Measurements from ENCODE around the gene NECTIN2.
"Not testable (repeated sequence)": the region's sequence is repeated elsewhere in the genome, so short reads cannot be mapped to it uniquely, and the experiment has no call there.

Gene NECTIN2

DNA sequence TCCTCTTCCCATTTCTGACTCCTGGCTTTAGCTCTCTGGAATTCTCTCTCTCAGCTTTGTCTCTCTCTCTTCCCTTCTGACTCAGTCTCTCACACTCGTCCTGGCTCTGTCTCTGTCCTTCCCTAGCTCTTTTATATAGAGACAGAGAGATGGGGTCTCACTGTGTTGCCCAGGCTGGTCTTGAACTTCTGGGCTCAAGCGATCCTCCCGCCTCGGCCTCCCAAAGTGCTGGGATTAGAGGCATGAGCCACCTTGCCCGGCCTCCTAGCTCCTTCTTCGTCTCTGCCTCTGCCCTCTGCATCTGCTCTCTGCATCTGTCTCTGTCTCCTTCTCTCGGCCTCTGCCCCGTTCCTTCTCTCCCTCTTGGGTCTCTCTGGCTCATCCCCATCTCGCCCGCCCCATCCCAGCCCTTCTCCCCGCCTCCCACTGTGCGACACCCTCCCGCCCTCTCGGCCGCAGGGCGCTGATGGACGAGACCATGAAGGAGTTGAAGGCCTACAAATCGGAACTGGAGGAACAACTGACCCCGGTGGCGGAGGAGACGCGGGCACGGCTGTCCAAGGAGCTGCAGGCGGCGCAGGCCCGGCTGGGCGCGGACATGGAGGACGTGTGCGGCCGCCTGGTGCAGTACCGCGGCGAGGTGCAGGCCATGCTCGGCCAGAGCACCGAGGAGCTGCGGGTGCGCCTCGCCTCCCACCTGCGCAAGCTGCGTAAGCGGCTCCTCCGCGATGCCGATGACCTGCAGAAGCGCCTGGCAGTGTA is 62.2 kb downstream of the NECTIN2 start:
- DNase-seq (ENCODE audit: low read depth, low spot score) = no peak

DNA sequence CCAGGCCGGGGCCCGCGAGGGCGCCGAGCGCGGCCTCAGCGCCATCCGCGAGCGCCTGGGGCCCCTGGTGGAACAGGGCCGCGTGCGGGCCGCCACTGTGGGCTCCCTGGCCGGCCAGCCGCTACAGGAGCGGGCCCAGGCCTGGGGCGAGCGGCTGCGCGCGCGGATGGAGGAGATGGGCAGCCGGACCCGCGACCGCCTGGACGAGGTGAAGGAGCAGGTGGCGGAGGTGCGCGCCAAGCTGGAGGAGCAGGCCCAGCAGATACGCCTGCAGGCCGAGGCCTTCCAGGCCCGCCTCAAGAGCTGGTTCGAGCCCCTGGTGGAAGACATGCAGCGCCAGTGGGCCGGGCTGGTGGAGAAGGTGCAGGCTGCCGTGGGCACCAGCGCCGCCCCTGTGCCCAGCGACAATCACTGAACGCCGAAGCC is 62.8 kb downstream of the NECTIN2 start:
- DNase-seq (ENCODE audit: low read depth, low spot score) = no peak

GRCh38 chr19:44909775-44910174 is 63.7 kb downstream of the NECTIN2 start:
- DNase-seq (ENCODE audit: low read depth, low spot score) = peak; percentile 18

DNA sequence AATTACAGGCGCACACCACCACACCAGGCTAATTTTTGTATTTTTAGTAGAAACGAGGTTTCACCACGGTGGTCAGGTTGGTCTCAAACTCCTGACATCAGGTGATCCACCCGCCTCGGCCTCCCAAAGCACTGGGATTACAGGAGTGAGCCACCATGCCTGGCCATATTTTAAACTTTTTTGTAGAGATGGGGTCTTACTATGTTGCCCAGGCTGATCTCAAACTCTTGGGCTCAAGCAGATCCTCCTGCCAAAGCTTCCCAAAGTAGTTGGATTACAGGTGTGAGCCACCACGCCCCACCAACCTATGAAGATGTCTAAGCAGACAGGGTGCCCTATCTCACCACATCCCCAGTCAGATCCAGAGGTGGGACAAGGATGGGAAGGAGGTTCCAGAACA is 65.8 kb downstream of the NECTIN2 start:
- not testable (repeated sequence) for DNase-seq (ENCODE audit: low read depth, low spot score)

DNA sequence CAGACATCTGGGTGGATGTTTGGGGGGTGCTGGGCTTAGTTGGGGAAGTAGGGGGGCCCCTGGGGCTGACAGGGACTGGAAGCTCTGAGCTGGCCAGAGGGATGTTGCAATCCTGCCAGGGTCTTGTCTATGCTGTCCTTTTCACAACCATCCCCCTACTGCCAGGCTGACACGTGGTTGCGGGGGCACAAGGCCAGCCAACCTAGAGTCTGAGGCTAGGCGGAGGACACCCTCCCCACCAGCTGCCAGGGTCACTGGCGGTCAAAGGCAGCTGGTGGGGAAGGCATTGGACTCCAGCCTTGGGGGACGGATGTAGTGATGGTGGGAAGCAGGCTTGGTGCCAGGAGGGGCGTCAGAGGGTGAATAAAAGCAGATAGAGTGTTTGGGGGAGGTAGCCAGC is 66.8 kb downstream of the NECTIN2 start:
- DNase-seq (ENCODE audit: low read depth, low spot score) = no peak

DNA sequence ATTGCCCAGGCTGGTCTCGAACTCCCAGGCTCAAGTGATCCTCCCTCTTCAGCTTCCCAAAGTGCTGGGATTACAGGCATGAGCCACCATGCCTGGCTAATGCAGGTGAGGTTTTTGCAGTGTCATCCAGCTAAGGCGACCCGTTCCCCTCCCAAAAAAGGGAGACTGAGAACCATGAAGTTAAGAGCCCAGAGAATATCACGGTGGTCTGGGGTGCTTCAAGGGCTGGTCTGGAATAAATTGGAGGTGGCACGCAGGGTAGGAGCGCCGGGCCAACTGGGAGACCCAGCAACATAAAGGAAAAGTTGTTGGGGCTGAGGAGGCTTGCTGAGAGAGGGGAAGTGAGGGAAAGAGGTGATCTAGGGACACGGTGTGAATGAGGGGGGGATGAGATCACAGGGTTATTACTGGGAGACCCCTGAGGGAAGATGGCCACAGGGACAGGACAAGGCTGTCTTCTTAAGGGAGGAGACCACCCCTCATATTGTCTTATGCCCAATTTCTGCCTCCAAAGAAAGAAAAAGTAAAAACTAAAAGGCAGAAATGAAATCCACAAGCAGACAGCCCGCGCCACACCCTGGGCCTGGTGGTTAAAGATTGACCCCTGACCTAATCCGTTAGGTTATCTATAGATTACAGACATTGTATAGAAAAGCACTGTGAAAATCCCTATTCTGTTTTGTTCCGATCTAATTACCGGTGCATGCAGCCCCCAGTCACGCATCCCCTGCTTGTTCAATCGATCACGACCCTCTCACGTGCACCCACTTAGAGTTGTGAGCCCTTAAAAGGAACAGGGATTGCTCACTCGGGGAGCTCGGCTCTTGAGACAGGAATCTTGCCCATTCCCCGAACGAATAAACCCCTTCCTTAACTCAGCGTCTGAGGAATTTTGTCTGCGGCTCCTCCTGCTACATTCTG is 67.7 kb downstream of the NECTIN2 start:
- not testable (repeated sequence) for DNase-seq (ENCODE audit: low read depth, low spot score)

DNA sequence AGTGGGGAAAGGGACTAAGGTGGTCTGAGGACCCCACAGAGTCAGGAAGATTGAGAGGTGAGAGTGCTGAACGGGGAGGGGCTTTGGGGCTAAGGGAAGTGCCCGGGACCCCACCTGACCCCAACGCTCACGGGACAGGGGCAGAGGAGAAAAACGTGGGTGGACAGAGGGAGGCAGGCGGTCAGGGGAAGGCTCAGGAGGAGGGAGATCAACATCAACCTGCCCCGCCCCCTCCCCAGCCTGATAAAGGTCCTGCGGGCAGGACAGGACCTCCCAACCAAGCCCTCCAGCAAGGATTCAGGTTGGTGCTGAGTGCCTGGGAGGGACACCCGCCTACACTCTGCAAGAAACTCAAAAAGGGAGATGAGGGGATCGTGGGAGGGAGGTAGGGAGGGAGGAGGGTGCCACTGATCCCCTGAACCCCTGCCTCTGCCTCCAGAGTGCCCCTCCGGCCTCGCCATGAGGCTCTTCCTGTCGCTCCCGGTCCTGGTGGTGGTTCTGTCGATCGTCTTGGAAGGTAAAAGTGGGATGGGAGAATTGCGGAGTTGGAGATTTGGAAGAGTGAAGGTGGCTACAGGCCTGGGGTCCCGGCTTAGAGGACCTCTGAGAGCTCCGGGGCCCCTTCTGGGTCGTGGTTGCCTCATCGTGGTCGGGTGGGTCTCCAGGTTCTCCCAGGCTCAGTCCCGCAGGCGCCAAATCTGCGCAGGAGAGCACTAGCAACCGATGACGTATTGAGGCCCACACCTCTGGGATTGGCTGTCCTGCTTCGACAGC is 68.5 kb downstream of the NECTIN2 start, which contains the start of gene APOC1:
APOC1 (plus strand) TSS at position 176 of the 774 bp plus-strand sequence; CDS start at position 460, 284 bp downstream.
- peak; percentile 98 for DNase-seq (ENCODE audit: low read depth, low spot score)

- no peak for DNase-seq (ENCODE audit: low read depth, low spot score)
Measured at GRCh38 chr19:44924243-44924725, 78.2 kb downstream of the NECTIN2 start.

GRCh38 chr19:44925114-44925891 is 79.2 kb downstream of the NECTIN2 start:
- no peak for DNase-seq (ENCODE audit: low read depth, low spot score)

DNA sequence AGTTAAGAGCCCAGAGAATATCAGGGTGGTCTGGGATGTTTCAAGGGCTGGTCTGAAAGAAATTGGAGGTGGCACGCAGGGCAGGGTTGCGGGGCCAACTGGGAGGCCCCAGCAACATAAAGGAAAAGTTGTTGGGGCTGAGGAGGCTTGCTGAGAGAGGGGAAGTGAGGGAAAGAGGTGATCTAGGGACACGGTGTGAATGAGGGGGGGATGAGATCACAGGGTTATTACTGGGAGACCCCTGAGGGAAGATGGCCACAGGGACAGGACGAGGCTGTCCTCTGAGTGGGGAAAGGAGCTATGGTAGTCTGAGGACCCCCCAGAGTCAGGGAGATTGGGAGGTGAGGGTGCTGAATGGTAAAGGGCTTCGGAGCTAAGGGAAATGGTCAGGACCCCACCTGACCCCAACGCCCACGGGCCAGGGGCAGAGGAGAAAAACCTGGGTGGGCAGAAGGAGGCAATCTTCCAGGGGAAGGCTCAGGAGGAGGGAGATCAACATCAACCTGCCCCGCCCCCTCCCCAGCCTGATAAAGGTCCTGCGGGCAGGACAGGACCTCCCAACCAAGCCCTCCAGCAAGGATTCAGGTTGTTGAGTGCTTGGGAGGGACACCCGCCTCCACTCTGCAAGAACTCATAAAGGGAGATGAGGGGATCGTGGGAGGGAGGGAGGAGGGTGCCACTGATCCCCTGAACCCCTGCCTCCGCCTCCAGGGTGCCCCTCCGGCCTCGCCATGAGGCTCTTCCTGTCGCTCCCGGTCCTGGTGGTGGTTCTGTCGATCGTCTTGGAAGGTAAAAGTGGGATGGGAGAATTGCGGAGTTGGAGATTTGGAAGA is 80.4 kb downstream of the NECTIN2 start:
- peak; percentile 65 for DNase-seq (ENCODE audit: low read depth, low spot score)

DNA sequence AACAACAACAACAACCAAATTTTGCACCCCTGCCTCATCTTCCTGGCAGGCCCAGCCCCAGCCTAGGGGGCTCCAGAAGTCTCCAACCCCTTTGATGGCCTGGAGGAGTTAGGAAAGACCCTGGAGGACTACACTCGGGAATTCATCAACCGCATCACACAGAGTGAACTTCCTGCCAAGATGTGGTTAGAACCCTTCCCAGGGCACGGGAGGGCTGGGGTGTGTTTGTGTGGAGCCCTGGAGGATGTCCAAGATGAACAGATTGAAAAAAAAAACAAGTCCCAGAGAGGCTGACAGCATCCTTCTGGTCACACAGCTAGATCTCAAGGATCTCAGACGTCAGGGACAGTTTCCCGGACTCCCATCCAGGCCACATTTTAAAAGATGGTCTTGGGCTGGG is 81.6 kb downstream of the NECTIN2 start:
- DNase-seq (ENCODE audit: low read depth, low spot score) = no peak

GRCh38 chr19:44930088-44930487 is 84.0 kb downstream of the NECTIN2 start:
- no peak for DNase-seq (ENCODE audit: low read depth, low spot score)

DNA sequence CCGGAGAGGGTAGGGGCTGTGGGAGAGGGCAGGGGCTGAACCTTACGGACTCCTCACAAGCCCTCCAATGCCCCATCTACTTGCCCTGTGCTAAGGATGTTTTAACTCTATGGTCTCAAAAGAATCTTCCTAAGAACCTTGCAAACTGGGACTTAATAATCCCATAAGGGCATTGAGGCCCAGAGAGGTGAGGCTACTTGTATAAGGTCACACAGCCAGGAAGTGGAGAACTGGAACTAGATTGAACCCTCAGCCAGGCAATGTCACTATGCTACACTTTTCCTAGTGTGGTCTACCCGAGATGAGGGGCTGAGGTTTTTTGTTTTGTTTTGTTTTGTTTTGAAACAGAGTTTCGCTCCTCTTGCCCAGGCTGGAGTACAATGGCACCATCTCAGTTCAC is 85.4 kb downstream of the NECTIN2 start:
- no peak for DNase-seq (ENCODE audit: low read depth, low spot score)
